ENCODE data around the gene PTGER1. TPM values are rescaled to one million over a fixed set of nuclear protein-coding genes. Genes with fewer than 3 reads are reported as not detected.

Gene PTGER1
- total and polyA plus RNA-seq, 2 donors (not counting 1 experiment from before 2014, with no cell fraction given): 2.3 to 9.7 TPM

GRCh38 chr19:14494411-14494810, 19.3 kb upstream of the PTGER1 start:
- H3K79me2 ChIP-seq (ENCODE audit: control insufficient read depth, insufficient read depth, low read length): peaks cover 27% of the 10 kb centered on the region
- peak overlapping the region; percentile 66 to 87 (median 76) for H3K4me3 ChIP-seq (replicated peaks in 1 of 4; ENCODE audit: control extremely low read depth in 1 of 4, insufficient read depth in 1 of 4, low read depth in 3 of 4, low read length in 4 of 4)

GRCh38 chr19:14492756-14493337, 17.7 kb upstream of the PTGER1 start:
- no peak overlapping the region for H2AFZ ChIP-seq (ENCODE audit: low read length)
- H3K9me3 ChIP-seq (ENCODE audit: control insufficient read depth, insufficient read depth, low read depth, low read length): no peaks in the 10 kb centered on the region
- peaks cover 10% of the 10 kb centered on the region for H3K4me1 ChIP-seq (ENCODE audit: control insufficient read depth, extremely low read depth, insufficient read depth, low read length)
- H3K9ac ChIP-seq (ENCODE audit: insufficient read depth, low read length): no peak overlapping the region
- TF ChIP-seq EZH2 (IDR thresholded peaks at IDR 0.05; ENCODE audit: low read length, missing control alignments) (no peak), CTCF (conservative IDR thresholded peaks at IDR 0.05 in 1 of 2, IDR thresholded peaks at IDR 0.05 in 1 of 2; ENCODE audit: low read depth in 1 of 2, low read length in 2 of 2) (no peak)
- H3K79me2 ChIP-seq (ENCODE audit: control insufficient read depth, insufficient read depth, low read length): peaks cover 27% of the 10 kb centered on the region
- no peak for DNase-seq (ENCODE audit: low read depth in 2 of 2)
- peaks cover 10% of the 10 kb centered on the region for H3K36me3 ChIP-seq (ENCODE audit: control insufficient read depth, insufficient read depth, low read length)
- H3K27me3 ChIP-seq (ENCODE audit: control insufficient read depth, insufficient read depth, low read length): no peaks in the 10 kb centered on the region
- H3K4me3 ChIP-seq (replicated peaks in 1 of 4; ENCODE audit: control extremely low read depth in 1 of 4, insufficient read depth in 1 of 4, low read depth in 3 of 4, low read length in 4 of 4): no peak overlapping the region
- H4K20me1 ChIP-seq (ENCODE audit: control insufficient read depth, extremely low read depth, insufficient read depth, low read length): no peaks in the 10 kb centered on the region
- H3K4me2 ChIP-seq (ENCODE audit: extremely low read depth, insufficient read depth, low read length): no peak overlapping the region
- no peak overlapping the region for H3K27ac ChIP-seq (ENCODE audit: insufficient read depth, low read length)

More at GRCh38 chr19:14494411-14494810, 19.3 kb upstream of the PTGER1 start:
- no peak for TF ChIP-seq EZH2 (IDR thresholded peaks at IDR 0.05; ENCODE audit: low read length, missing control alignments)
- TF ChIP-seq CTCF (conservative IDR thresholded peaks at IDR 0.05 in 1 of 2, IDR thresholded peaks at IDR 0.05 in 1 of 2; ENCODE audit: low read depth in 1 of 2, low read length in 2 of 2): no peak
- peak overlapping the region; percentile 20 for H3K9ac ChIP-seq (ENCODE audit: insufficient read depth, low read length)
- no peak overlapping the region for H2AFZ ChIP-seq (ENCODE audit: low read length)
- peak overlapping the region; percentile 71 for H3K4me2 ChIP-seq (ENCODE audit: extremely low read depth, insufficient read depth, low read length)
- no peaks in the 10 kb centered on the region for H3K27me3 ChIP-seq (ENCODE audit: control insufficient read depth, insufficient read depth, low read length)
- H4K20me1 ChIP-seq (ENCODE audit: control insufficient read depth, extremely low read depth, insufficient read depth, low read length): no peaks in the 10 kb centered on the region
- peaks cover 10% of the 10 kb centered on the region for H3K4me1 ChIP-seq (ENCODE audit: control insufficient read depth, extremely low read depth, insufficient read depth, low read length)
- no peak for DNase-seq (ENCODE audit: low read depth in 2 of 2)
- H3K27ac ChIP-seq (ENCODE audit: insufficient read depth, low read length): peak overlapping the region; percentile 6
- peaks cover 6% of the 10 kb centered on the region for H3K36me3 ChIP-seq (ENCODE audit: control insufficient read depth, insufficient read depth, low read length)
- no peaks in the 10 kb centered on the region for H3K9me3 ChIP-seq (ENCODE audit: control insufficient read depth, insufficient read depth, low read depth, low read length)

- Histone ChIP-seq H3K79me2 (ENCODE audit: control insufficient read depth, insufficient read depth, low read length) (peaks cover 8% of the 10 kb centered on the region), H3K9me3 (ENCODE audit: control insufficient read depth, insufficient read depth, low read depth, low read length) (no peaks in the 10 kb centered on the region), H3K4me1 (ENCODE audit: control insufficient read depth, extremely low read depth, insufficient read depth, low read length) (no peaks in the 10 kb centered on the region), H2AFZ (ENCODE audit: low read length) (no peak overlapping the region), H3K27ac (ENCODE audit: insufficient read depth, low read length) (no peak overlapping the region), H3K4me2 (ENCODE audit: extremely low read depth, insufficient read depth, low read length) (no peak overlapping the region), H3K36me3 (ENCODE audit: control insufficient read depth, insufficient read depth, low read length) (peaks cover 11% of the 10 kb centered on the region), H4K20me1 (ENCODE audit: control insufficient read depth, extremely low read depth, insufficient read depth, low read length) (no peaks in the 10 kb centered on the region), H3K27me3 (ENCODE audit: control insufficient read depth, insufficient read depth, low read length) (no peaks in the 10 kb centered on the region), H3K4me3 (replicated peaks in 1 of 4; ENCODE audit: control extremely low read depth in 1 of 4, insufficient read depth in 1 of 4, low read depth in 3 of 4, low read length in 4 of 4) (no peak overlapping the region), H3K9ac (ENCODE audit: insufficient read depth, low read length) (no peak overlapping the region)
- no peak for DNase-seq (ENCODE audit: low read depth in 2 of 2)
- TF ChIP-seq CTCF (conservative IDR thresholded peaks at IDR 0.05 in 1 of 2, IDR thresholded peaks at IDR 0.05 in 1 of 2; ENCODE audit: low read depth in 1 of 2, low read length in 2 of 2) (no peak), EZH2 (IDR thresholded peaks at IDR 0.05; ENCODE audit: low read length, missing control alignments) (no peak)
Observed at GRCh38 chr19:14487370-14488125, 12.4 kb upstream of the PTGER1 start.
